Amniotic stem cell (primary cell): ENCODE results near the gene ZXDA.

Experiments used
- DNase-seq: peaks from one replicate; lab custom pipeline; 2025; lab: John Stamatoyannopoulos, UW

ZXDA gene

DNA sequence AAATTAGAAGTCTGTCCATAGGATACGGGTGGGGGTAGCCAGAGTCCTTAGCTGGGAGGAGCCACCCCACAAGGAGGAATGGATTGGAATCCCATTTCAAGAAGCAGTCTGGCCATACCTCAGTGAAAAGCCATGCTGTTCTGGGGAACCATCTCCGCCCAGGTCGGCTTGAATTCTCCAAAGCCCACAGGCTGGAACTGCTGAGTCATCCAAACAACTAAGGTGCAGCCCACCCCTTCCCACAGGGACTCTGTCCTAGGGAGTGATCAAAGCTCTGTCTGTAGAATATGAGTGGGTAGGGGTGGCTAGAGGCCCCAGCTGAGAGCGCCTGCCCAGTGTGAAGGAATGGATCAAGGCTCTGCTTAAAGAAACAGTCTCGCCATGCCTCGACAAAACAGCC, 38.8 kb downstream of the ZXDA start:
- no peak for DNase-seq
